ENCODE measurements around the gene CLINT1. TPM values are rescaled to one million over a fixed set of nuclear protein-coding genes. Genes with fewer than 3 reads are reported as not detected.
"Not testable (repeated sequence)": the region's sequence is repeated elsewhere in the genome, so short reads cannot be mapped to it uniquely, and the experiment has no call there.

The CLINT1 gene
- polyA plus RNA-seq (ENCODE audit: low read depth in 6 of 6) = 10 to 100 TPM; 54.7 to 93.6 (median 80.4) TPM

DNA sequence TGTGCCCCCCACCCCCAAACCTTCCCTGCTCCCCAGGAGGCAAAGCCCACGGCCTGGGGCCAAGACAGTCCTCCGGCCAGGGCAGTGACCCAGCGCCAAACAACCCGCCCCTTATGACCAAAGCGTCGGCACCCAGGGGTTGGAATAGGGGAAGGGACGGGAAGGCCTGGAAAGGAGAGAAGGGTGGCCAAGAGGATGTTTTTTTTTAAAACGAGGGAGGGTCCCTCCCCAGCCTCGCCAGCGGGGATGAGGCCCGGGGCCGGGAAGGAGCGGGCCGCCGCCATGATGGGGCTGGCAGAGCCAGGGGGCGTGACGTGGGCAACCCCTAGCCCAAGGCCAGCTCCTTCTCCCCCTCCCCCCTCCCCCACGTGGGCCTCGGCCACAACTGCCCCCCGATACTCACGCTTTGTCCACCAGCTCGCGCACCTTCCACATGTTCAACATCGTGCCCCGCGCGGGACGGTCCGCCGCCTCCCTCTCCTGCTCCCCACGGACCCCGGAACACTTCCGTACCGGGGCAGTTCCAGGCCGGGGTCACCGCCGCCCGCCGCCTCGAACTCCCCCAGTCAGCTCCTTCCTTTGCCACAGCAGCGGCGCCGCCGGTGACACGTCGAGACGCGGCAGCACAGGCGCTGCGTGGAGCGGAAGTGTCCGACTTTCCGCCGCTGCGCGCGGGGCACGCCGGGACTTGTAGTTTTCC lies at the start of gene CLINT1:
Gene CLINT1 (minus strand): TSS at position 619 of the 700 bp plus-strand sequence. CDS start 175 bp downstream, at position 444.
- Mint-ChIP-seq H3K27me3 (no peaks in the 10 kb centered on the region), H3K9me3 (no peaks in the 10 kb centered on the region), H3K27ac (peak within 1 kb of the TSS; percentile 93 to 99 (median 96)), H3K4me3 (peak within 1 kb of the TSS; percentile 90 to 99 (median 95)), H3K4me1 (peaks cover 45 to 71% (median 49%) of the 10 kb centered on the region in 3 donors), H3K36me3 (no peaks in the 10 kb centered on the region)
- DNase-seq = peak; percentile 83
- ATAC-seq (ENCODE audit: low read depth in 2 of 2) = peak; percentile 97

DNA sequence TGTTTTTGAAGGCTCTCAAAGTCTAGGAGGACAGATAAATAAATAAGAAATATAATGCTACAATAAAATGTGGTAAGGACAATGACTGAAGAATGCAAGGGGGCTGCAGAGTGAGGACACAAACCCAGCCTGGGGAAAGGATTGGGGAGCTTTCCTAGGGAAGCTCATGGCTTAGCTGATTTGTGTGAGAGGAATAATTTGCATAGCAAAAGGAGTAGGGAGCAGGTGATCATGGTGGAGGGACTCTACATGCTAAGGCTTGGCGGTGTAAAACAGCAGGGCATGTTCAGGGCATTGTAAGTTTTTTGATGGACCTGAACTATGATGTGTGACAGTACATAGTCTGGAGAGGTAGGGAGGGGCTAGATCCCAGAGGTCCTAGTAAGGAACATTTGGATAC lies 49.5 kb upstream of the CLINT1 start:
- Mint-ChIP-seq H3K27me3 (no peaks in the 10 kb centered on the region), H3K27ac (no peak overlapping the region), H3K4me1 (peaks cover 20 to 23% (median 21%) of the 10 kb centered on the region in 3 donors), H3K9me3 (no peaks in the 10 kb centered on the region), H3K4me3 (no peak overlapping the region), H3K36me3 (no peaks in the 10 kb centered on the region)
- no peak for ATAC-seq (ENCODE audit: low read depth in 2 of 2)
- DNase-seq = no peak

GRCh38 chr5:157907479-157907878 lies 48.5 kb upstream of the CLINT1 start:
- no peak for DNase-seq
- H3K9me3 Mint-ChIP-seq = no peaks in the 10 kb centered on the region
- no peaks in the 10 kb centered on the region for H3K27me3 Mint-ChIP-seq
- H3K36me3 Mint-ChIP-seq = no peaks in the 10 kb centered on the region
- H3K4me3 Mint-ChIP-seq = no peak overlapping the region
- ATAC-seq (ENCODE audit: low read depth in 2 of 2) = no peak
- H3K27ac Mint-ChIP-seq = no peak overlapping the region
- H3K4me1 Mint-ChIP-seq = peaks cover 12 to 14% (median 12%) of the 10 kb centered on the region in 3 donors

DNA sequence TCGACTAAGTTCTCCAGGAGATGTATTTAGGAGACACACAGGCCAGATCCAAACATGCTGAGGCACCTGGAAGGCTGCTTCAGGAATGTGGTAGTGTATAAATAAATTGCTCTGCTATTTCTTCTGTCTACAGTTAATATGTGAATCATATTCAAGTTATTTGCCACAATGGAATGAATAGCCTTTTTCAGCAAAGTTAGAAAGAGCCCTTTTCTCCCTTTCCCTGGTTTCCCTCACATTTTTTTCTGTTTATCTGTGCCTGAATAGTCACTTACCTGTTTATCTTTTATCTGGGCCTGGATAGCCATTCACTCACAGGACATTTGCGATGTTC lies 44.1 kb upstream of the CLINT1 start:
- ATAC-seq (ENCODE audit: low read depth in 2 of 2) = no peak

GRCh38 chr5:157902449-157903116 lies 43.6 kb upstream of the CLINT1 start:
- Mint-ChIP-seq H3K36me3 (no peaks in the 10 kb centered on the region), H3K9me3 (no peaks in the 10 kb centered on the region), H3K27ac (no peak overlapping the region), H3K4me3 (no peak overlapping the region), H3K4me1 (peaks cover 0 to 8% (median 0%) of the 10 kb centered on the region in 3 donors), H3K27me3 (peaks cover 0 to 5% (median 0%) of the 10 kb centered on the region in 3 donors)
- ATAC-seq (ENCODE audit: low read depth in 2 of 2) (no peak), DNase-seq (no peak)

More for the DNA sequence above, 44.1 kb upstream of the CLINT1 start:
- no peaks in the 10 kb centered on the region for H3K36me3 Mint-ChIP-seq
- no peak for DNase-seq
- H3K9me3 Mint-ChIP-seq = no peaks in the 10 kb centered on the region
- H3K4me1 Mint-ChIP-seq = peaks cover 0 to 8% (median 0%) of the 10 kb centered on the region in 3 donors
- H3K4me3 Mint-ChIP-seq = no peak overlapping the region
- H3K27me3 Mint-ChIP-seq = peaks cover 0 to 5% (median 0%) of the 10 kb centered on the region in 3 donors
- no peak overlapping the region for H3K27ac Mint-ChIP-seq

DNA sequence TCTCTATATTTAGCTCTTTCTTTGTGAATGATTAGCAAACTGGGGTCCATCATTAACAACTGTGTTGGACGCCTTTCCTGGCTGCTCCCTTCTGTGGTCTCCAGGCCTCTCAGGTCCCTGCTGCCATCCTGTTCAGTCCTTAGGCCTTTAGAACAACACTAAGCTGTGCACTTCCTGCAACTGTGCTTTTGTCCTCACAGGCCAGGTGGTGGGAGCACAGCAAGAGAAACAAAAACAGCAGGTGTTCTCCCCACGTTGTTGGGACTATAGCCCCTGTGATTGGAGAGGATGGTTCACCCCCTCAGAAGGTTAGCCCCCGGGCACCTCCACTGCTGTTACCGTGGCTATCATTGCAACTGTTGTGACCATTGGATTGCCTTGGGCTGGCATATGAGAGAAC lies 41.7 kb upstream of the CLINT1 start:
- H3K27me3 Mint-ChIP-seq = peaks cover 0 to 5% (median 0%) of the 10 kb centered on the region in 3 donors
- DNase-seq (no peak), ATAC-seq (ENCODE audit: low read depth in 2 of 2) (no peak)
- H3K36me3 Mint-ChIP-seq = no peaks in the 10 kb centered on the region
- peak overlapping the region in 1 of 6 donors; percentile 68 for H3K27ac Mint-ChIP-seq
- H3K4me3 Mint-ChIP-seq = no peak overlapping the region
- H3K9me3 Mint-ChIP-seq = no peaks in the 10 kb centered on the region
- H3K4me1 Mint-ChIP-seq = peaks cover 0 to 8% (median 0%) of the 10 kb centered on the region in 3 donors

DNA sequence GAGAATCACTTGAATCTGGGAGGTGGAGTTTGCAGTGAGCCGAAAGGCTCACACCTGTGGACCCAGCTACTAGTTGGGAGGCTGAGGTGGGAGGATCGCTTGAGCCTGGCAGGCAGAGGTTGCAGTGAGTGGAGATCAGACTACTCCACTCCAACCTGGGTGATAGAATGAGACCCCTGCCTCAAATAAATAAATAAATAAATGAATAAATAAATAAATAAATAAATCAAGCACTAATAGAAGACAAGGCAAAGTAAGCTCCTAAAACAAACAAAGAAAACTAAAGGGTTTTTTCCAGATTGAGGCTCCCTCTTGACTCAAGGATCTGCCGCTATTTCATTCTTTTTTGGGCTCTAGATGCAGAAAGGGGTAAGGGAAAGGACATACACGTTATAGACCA lies 34.7 kb upstream of the CLINT1 start:
- no peak for ATAC-seq (ENCODE audit: low read depth in 2 of 2)
- H3K9me3 Mint-ChIP-seq = no peaks in the 10 kb centered on the region

GRCh38 chr5:157892974-157893373 lies 34.0 kb upstream of the CLINT1 start:
- Mint-ChIP-seq H3K27ac (peak overlapping the region in 1 of 6 donors; percentile 17), H3K36me3 (no peaks in the 10 kb centered on the region), H3K4me3 (no peak overlapping the region), H3K4me1 (no peaks in the 10 kb centered on the region), H3K27me3 (no peaks in the 10 kb centered on the region), H3K9me3 (no peaks in the 10 kb centered on the region)
- DNase-seq (no peak), ATAC-seq (ENCODE audit: low read depth in 2 of 2) (no peak)

More for the DNA sequence above, 34.7 kb upstream of the CLINT1 start:
- DNase-seq = no peak
- Mint-ChIP-seq H3K27ac (no peak overlapping the region), H3K36me3 (no peaks in the 10 kb centered on the region), H3K27me3 (no peaks in the 10 kb centered on the region), H3K4me3 (no peak overlapping the region), H3K4me1 (no peaks in the 10 kb centered on the region)

- Mint-ChIP-seq H3K27me3 (no peaks in the 10 kb centered on the region), H3K9me3 (peaks cover 0 to 8% (median 3%) of the 10 kb centered on the region in 7 donors), H3K4me3 (no peak overlapping the region), H3K4me1 (no peaks in the 10 kb centered on the region), H3K27ac (no peak overlapping the region), H3K36me3 (no peaks in the 10 kb centered on the region)
- ATAC-seq (ENCODE audit: low read depth in 2 of 2) (no peak), DNase-seq (no peak)
These were observed 32.1 kb upstream of the CLINT1 start for GRCh38 chr5:157890836-157891597.

DNA sequence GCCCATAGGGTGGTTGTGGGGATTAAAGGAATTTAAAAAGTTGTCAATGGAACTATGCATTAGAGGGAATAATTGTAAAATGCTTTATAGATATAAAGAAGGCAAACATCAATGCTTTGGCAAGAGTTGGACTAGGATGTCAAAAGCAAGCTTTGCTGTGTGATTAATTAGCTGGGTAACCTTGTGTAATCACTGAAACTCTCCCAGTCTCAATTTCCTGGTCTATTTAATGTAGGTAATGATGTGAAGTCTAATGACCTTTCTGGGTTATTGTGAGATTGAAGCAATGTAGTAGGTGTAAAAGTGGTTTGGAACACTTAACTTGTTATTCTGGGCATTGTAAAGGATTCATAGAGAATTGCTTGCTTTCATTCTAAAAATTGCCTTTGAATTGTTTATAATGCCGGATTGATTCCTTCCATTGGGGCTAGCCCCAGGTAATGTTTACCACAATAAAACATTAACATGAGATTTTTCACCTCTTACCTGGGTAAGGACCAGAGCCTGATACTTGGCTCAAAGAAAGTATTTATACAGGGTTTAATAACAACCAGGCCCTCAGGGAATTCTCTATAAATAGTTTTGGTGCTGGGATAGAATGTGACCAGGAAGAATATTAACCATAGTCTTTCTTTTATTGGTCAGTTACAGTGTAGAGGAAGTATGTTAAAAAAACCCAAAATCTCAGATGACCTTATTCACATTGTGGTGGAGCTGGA lies 30.0 kb upstream of the CLINT1 start:
- no peak overlapping the region for H3K4me3 Mint-ChIP-seq
- H3K27me3 Mint-ChIP-seq = no peaks in the 10 kb centered on the region
- peaks cover 0 to 8% (median 3%) of the 10 kb centered on the region in 7 donors for H3K9me3 Mint-ChIP-seq
- DNase-seq (no peak), ATAC-seq (ENCODE audit: low read depth in 2 of 2) (no peak)
- H3K27ac Mint-ChIP-seq = no peak overlapping the region
- H3K36me3 Mint-ChIP-seq = no peaks in the 10 kb centered on the region
- H3K4me1 Mint-ChIP-seq = no peaks in the 10 kb centered on the region

DNA sequence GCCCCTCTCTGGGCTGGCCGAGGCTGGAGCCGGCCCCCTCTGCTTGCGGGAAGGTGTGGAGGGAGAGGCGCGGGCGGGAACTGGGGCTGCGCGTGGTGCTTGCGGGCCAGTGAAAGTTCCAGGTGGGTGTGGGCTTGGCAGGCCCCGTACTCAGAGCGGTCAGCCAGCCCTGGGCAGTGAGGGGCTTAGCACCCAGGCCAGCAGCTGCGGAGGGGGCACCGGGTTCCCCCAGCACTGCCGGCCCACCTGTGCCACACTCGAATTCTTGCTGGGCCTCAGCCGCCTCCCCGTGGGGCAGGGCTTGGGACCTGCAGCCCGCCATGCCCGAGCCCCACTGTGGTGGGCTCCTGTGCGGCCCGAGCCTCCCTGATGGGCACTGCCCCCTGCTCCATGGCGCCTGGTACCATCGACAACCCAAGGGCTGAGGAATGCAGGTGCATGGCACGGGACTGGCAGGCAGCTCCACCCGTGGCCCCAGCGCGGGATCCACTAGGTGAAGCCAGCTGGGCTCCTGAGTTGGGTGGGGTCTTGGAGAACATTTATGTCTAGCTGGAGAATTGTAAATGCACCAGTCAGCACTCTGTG lies 27.9 kb upstream of the CLINT1 start:
- H3K27me3 Mint-ChIP-seq = peaks cover 0 to 2% (median 0%) of the 10 kb centered on the region in 3 donors
- H3K27ac Mint-ChIP-seq = no peak overlapping the region
- H3K9me3 Mint-ChIP-seq = peaks cover 0 to 9% (median 3%) of the 10 kb centered on the region in 7 donors
- no peak for DNase-seq
- no peak for ATAC-seq (ENCODE audit: low read depth in 2 of 2)
- H3K36me3 Mint-ChIP-seq = no peaks in the 10 kb centered on the region
- no peak overlapping the region for H3K4me3 Mint-ChIP-seq
- no peaks in the 10 kb centered on the region for H3K4me1 Mint-ChIP-seq

DNA sequence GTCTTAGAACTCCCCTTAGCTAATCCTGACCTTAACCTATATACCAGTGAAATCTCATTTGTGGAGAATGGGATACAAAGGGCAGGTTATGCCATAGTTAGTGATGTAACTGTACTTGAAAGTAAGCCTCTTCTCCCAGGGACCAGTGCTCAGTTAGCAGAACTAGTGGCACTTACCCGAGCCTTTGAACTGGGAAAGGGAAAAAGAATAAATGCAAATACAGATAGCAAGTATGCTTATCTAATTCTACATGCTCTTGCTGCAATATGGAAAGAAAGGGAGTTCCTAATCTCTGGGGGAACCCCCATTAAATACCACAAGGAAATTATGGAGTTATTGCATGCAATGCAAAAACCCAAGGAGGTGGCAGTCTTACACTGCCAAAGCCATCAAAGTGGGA lies 26.1 kb upstream of the CLINT1 start:
- not testable (repeated sequence) for H3K4me3 Mint-ChIP-seq; ATAC-seq (ENCODE audit: low read depth in 2 of 2)
- H3K27ac Mint-ChIP-seq = peak overlapping the region in 2 of 6 donors; percentile 6 to 17

DNA sequence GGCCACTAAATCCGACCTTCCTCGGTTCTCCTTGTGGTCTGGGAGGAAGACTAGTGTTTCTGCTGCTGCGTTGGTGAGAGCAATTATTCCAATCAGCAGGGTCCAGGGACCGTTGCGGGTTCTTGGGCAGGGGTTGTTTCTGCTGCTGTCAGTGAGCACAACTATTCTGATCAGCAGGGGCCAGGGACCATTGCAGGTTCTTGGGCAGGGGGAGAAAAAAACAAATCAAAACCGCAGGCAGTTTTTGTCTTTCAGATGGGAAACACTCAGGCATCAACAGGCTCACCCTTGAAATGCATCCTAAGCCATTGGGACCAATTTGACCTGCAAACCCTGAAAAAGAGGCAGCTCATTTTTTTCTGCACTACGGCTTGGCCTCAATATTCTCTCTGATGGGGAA lies 22.6 kb upstream of the CLINT1 start:
- not testable (repeated sequence) for H3K27me3 Mint-ChIP-seq; ATAC-seq (ENCODE audit: low read depth in 2 of 2); H3K36me3 Mint-ChIP-seq; H3K4me1 Mint-ChIP-seq; H3K9me3 Mint-ChIP-seq; H3K4me3 Mint-ChIP-seq; DNase-seq; H3K27ac Mint-ChIP-seq

More for the DNA sequence above, 26.1 kb upstream of the CLINT1 start:
- DNase-seq, H3K4me1 Mint-ChIP-seq, H3K27me3 Mint-ChIP-seq, H3K36me3 Mint-ChIP-seq: not testable (repeated sequence)
- H3K9me3 Mint-ChIP-seq = peaks cover 0 to 11% (median 3%) of the 10 kb centered on the region in 7 donors

All from naive B cell (primary cell).